ENCODE measurements around the gene MPV17. TPM values are rescaled to one million over a fixed set of nuclear protein-coding genes. Genes with fewer than 3 reads are reported as not detected.
A peak's percentile ranks its signal among the peaks of the same experiment; 100 is the strongest.

Gene MPV17
- total and polyA plus RNA-seq, 2 of the 13 experiments (the other 11 are each of a cell fraction or from before 2014, with no cell fraction given), result 48.9 to 129 TPM

GRCh38 chr2:27353762-27354596, 31.1 kb upstream of the MPV17 start (continued):
- TF ChIP-seq ARID5B (CRISPR knock-in tag; IDR thresholded peaks at IDR 0.05) (peak; percentile 49), ZNF18 (CRISPR knock-in tag; IDR thresholded peaks at IDR 0.05; ENCODE audit: insufficient replicate concordance) (peak; percentile 88), TP53 (CRISPR knock-in tag; conservative IDR thresholded peaks at IDR 0.05) (no peak), KAT2B (IDR thresholded peaks at IDR 0.05; ENCODE audit: borderline replicate concordance, low read depth, low read length) (no peak), ZNF143 (CRISPR knock-in tag; IDR thresholded peaks at IDR 0.05) (peak; percentile 53; the same call in 1 of the 2 replicates), PCBP2 (optimal IDR thresholded peaks at IDR 0.05; ENCODE audit: low read depth, low read length, poor library complexity, severe bottlenecking) (no peak), SALL1 (CRISPR knock-in tag; IDR thresholded peaks at IDR 0.05) (peak; percentile 85), ZZZ3 (CRISPR knock-in tag; IDR thresholded peaks at IDR 0.05; ENCODE audit: borderline replicate concordance) (no peak), ZFX (CRISPR knock-in tag; IDR thresholded peaks at IDR 0.05; ENCODE audit: low read depth) (peak; percentile 70)
- TF ChIP-seq, protein P1, sequence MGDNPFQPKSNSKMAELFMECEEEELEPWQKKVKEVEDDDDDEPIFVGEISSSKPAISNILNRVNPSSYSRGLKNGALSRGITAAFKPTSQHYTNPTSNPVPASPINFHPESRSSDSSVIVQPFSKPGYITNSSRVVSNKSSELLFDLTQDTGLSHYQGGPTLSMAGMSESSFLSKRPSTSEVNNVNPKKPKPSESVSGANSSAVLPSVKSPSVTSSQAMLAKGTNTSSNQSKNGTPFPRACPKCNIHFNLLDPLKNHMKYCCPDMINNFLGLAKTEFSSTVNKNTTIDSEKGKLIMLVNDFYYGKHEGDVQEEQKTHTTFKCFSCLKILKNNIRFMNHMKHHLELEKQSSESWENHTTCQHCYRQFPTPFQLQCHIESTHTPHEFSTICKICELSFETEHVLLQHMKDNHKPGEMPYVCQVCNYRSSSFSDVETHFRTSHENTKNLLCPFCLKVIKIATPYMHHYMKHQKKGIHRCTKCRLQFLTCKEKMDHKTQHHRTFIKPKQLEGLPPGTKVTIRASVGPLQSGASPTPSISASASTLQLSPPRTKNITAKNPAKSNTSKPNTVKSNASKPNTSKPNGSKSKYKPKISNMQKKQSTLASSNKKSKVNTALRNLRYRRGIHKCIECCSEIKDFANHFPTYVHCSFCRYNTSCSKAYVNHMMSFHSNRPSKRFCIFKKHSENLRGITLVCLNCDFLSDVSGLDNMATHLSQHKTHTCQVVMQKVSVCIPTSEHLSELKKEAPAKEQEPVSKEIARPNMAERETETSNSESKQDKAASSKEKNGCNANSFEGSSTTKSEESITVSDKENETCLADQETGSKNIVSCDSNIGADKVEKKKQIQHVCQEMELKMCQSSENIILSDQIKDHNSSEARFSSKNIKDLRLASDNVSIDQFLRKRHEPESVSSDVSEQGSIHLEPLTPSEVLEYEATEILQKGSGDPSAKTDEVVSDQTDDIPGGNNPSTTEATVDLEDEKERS (CRISPR knock-in tag; IDR thresholded peaks at IDR 0.05), result no peak
- TF ChIP-seq, protein P2, sequence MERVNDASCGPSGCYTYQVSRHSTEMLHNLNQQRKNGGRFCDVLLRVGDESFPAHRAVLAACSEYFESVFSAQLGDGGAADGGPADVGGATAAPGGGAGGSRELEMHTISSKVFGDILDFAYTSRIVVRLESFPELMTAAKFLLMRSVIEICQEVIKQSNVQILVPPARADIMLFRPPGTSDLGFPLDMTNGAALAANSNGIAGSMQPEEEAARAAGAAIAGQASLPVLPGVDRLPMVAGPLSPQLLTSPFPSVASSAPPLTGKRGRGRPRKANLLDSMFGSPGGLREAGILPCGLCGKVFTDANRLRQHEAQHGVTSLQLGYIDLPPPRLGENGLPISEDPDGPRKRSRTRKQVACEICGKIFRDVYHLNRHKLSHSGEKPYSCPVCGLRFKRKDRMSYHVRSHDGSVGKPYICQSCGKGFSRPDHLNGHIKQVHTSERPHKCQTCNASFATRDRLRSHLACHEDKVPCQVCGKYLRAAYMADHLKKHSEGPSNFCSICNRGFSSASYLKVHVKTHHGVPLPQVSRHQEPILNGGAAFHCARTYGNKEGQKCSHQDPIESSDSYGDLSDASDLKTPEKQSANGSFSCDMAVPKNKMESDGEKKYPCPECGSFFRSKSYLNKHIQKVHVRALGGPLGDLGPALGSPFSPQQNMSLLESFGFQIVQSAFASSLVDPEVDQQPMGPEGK (CRISPR knock-in tag; IDR thresholded peaks at IDR 0.05), result peak; percentile 41; the same call in 1 of the 2 replicates
- TF ChIP-seq, protein P3, sequence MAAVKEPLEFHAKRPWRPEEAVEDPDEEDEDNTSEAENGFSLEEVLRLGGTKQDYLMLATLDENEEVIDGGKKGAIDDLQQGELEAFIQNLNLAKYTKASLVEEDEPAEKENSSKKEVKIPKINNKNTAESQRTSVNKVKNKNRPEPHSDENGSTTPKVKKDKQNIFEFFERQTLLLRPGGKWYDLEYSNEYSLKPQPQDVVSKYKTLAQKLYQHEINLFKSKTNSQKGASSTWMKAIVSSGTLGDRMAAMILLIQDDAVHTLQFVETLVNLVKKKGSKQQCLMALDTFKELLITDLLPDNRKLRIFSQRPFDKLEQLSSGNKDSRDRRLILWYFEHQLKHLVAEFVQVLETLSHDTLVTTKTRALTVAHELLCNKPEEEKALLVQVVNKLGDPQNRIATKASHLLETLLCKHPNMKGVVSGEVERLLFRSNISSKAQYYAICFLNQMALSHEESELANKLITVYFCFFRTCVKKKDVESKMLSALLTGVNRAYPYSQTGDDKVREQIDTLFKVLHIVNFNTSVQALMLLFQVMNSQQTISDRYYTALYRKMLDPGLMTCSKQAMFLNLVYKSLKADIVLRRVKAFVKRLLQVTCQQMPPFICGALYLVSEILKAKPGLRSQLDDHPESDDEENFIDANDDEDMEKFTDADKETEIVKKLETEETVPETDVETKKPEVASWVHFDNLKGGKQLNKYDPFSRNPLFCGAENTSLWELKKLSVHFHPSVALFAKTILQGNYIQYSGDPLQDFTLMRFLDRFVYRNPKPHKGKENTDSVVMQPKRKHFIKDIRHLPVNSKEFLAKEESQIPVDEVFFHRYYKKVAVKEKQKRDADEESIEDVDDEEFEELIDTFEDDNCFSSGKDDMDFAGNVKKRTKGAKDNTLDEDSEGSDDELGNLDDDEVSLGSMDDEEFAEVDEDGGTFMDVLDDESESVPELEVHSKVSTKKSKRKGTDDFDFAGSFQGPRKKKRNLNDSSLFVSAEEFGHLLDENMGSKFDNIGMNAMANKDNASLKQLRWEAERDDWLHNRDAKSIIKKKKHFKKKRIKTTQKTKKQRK (IDR thresholded peaks at IDR 0.05; ENCODE audit: low read length), result no peak

Measured in HepG2 (cell line).